ENCODE results near the gene STXBP6.

DNA sequence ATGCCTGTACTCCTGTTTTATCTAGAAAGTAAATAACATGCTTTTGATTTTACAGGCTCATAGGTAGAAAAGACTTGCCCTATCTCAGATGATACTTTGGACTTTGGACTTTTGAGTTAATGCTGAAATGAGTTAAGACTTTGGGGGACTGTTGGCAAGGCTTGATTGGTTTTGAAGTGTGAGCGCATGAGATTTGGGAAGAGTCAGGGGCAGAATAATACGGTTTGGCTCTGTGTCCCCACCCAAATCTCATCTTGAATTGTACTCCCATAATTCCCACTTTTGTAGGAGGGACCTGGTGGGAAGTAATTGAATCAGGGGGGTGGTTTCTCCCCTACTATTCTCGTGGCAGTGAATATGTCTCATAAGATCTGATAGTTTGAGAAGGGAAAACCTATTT lies 259.8 kb downstream of the STXBP6 start:
- no peak for TF ChIP-seq POLR2A (IDR thresholded peaks at IDR 0.05)
- TF ChIP-seq, protein P1, sequence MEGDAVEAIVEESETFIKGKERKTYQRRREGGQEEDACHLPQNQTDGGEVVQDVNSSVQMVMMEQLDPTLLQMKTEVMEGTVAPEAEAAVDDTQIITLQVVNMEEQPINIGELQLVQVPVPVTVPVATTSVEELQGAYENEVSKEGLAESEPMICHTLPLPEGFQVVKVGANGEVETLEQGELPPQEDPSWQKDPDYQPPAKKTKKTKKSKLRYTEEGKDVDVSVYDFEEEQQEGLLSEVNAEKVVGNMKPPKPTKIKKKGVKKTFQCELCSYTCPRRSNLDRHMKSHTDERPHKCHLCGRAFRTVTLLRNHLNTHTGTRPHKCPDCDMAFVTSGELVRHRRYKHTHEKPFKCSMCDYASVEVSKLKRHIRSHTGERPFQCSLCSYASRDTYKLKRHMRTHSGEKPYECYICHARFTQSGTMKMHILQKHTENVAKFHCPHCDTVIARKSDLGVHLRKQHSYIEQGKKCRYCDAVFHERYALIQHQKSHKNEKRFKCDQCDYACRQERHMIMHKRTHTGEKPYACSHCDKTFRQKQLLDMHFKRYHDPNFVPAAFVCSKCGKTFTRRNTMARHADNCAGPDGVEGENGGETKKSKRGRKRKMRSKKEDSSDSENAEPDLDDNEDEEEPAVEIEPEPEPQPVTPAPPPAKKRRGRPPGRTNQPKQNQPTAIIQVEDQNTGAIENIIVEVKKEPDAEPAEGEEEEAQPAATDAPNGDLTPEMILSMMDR (IDR thresholded peaks at IDR 0.05), result no peak
